ENCODE measurements around the gene TIGD7.

Gene TIGD7, protein sequence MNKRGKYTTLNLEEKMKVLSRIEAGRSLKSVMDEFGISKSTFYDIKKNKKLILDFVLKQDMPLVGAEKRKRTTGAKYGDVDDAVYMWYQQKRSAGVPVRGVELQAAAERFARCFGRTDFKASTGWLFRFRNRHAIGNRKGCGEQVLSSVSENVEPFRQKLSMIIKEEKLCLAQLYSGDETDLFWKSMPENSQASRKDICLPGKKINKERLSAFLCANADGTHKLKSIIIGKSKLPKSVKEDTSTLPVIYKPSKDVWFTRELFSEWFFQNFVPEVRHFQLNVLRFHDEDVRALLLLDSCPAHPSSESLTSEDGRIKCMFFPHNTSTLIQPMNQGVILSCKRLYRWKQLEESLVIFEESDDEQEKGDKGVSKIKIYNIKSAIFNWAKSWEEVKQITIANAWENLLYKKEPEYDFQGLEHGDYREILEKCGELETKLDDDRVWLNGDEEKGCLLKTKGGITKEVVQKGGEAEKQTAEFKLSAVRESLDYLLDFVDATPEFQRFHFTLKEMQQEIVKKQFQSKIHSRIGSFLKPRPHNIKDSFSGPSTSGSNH

DNA sequence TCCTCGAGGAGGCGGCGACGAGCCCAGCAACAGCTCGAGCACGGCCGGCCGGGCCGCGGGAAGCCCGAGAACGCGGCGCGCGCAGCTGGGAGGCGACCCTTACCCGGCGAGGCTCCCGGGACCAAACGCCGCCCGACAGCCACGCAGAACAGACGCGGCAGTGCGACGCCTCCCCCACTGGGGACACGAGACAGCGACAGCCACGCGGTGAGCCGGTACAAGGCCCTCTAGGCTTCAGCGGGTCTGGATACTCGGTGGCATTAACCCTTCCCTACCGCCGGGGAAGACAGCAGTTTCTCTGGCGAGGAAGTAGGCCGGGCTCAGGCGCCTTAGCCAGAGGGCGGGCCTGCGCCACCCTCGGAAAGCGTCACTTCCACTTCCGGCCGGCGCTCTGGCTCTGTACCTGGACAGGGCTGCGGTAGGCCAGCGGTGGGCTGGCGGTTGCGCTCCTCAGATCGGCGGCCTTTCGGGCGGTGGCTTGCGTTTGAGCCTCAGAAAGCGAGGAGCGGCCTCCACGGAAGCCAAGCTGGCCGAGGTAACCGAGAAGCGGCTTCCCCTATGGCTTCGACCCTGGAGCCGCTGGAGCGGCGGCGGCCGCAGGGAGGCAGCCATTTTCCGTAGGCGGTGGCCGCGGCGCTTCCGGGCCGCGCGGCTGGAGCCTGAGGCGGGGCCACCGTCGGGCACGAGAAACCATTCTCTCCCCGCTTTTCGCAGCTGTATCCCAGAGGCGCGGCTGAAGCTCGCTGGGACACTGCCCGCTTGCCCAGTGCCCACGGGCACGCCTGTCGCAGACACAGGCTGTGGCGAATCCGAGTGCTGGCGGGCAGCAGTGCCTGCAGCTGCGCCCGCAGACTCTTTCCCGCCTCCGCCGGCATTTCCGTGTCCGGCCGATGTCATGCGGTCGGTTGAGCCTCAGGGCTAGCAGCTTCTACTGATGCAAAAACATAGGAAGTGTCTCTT, at the start of gene TIGD7, which contains the start of gene ZNF75A:
Gene TIGD7 (minus strand): TSS at position 322 of the 960 bp plus-strand sequence. CDS start 4,816 bp downstream, outside the sequence.
Gene ZNF75A (plus strand): TSS at position 389 of the 960 bp plus-strand sequence. CDS start 2,932 bp downstream, outside the sequence.
- peak; percentile 62 for DNase-seq (ENCODE audit: low read depth)

- no peak for DNase-seq (ENCODE audit: low read depth)
Measured at GRCh38 chr16:3349175-3349574, 43.9 kb upstream of the TIGD7 start.

- no peak for DNase-seq (ENCODE audit: low read depth)
Measured at GRCh38 chr16:3348547-3349167, 43.4 kb upstream of the TIGD7 start.

DNA sequence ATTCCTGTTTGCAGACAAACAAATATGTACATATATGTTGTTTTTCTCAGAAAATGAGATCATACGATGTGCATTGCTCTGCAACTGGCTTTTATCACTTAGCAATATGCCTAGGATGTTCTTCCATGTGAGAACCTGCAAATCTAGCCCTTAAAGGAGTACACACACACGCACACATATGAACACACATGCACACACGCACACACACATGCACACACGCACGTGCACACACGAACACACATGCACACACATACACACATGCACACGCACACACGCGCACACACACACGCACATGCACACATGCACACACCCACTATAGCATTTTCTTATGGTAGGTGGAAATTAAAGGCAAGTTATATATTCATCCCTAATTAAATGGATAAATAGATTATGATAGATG, 42.4 kb upstream of the TIGD7 start:
- DNase-seq (ENCODE audit: low read depth) = no peak

DNA sequence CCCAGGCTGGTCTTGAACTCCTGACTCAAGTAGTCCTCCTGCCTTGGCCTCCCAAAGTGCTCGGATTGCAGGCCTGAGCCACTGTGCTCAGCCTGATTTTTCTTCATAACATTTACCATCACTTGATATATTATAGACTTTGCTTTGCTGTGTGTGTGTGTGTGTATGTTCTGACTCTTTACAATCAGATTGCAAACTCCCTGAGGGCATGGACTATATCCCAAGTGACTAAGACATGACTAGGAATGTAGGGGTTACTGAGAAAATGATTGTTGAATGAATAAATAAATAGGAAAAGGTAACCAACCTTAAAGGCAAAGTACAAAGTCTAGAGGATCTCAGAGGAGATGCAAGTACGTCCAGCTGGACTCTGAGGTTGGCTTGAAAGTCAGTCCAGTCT, 40.8 kb upstream of the TIGD7 start:
- DNase-seq (ENCODE audit: low read depth) = no peak

DNA sequence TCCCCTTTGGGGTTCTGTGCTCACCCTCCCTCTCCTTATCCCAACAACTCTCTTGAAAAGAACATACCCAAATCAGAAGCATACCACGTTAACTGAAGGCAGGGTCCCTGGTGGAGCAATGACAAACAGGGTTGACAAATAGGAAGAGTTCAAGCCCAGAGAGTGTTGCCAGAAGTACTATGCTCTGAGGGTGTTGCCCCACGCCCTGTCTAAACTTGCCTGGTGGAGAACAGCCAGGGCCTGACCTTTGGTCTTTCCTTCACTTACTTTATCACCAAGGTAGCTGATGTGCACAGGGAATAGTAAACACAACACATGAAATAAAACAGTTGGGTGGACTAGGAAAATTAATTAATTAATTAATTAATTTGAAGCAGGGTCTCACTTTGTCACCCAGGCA, 23.4 kb upstream of the TIGD7 start:
- no peak for DNase-seq (ENCODE audit: low read depth)

DNA sequence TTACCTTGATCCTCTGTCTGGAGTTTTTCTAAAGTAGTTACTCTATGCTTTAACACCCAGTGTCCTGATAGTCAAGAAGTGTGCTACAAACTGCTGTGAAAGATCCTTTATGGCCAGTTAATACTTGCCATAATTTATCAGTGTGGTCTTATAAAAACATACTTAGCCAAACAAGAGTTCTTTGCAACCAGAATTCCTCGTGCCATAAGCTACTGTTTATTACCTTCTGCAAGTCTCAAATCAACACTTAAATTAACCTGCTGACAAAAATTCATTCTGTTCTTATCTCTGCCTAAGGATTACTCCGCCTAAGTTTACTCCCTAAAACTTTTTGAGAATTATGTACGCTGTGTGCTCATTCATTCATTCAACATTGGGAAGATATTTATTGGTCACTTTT, 22.9 kb upstream of the TIGD7 start:
- DNase-seq (ENCODE audit: low read depth) = no peak

DNA sequence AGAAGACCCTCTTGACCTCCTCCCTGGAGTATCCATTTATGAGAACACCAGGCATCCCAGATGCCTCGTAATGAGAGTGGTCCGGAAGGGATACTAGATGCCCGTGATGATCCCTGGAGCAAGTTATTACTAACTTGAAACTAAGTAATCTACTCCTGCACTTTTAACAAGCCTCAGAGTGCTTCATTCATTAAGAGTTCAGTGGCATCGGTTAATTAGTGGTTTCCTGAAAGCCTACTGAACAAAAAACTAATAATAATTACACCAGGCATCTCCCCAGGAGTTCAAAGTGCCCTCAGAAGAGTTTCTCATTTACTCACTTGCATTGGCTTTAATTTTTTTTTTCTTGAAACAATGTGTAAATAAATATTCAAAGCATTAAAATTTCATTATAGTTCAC, 22.3 kb upstream of the TIGD7 start:
- DNase-seq (ENCODE audit: low read depth) = no peak

DNA sequence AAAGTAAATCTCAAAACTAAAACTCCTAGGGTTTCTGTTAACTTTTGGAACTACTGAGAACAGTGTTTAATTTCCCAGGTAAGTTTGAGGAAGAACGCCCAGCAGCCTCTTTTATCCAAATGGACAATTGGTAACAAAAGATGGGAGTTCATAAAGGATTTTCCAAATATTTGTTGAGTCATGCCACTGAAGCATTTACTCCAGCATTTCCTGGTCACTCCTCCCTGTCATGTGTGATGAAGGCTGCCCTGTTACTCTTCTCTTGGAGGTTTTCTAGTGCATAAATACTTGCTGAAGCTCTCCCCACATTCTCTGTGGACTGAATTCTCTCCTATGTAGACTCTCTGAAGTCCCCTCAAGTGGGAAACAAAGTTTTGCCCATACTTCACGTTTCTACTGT, 16.6 kb upstream of the TIGD7 start:
- DNase-seq (ENCODE audit: low read depth) = no peak

DNA sequence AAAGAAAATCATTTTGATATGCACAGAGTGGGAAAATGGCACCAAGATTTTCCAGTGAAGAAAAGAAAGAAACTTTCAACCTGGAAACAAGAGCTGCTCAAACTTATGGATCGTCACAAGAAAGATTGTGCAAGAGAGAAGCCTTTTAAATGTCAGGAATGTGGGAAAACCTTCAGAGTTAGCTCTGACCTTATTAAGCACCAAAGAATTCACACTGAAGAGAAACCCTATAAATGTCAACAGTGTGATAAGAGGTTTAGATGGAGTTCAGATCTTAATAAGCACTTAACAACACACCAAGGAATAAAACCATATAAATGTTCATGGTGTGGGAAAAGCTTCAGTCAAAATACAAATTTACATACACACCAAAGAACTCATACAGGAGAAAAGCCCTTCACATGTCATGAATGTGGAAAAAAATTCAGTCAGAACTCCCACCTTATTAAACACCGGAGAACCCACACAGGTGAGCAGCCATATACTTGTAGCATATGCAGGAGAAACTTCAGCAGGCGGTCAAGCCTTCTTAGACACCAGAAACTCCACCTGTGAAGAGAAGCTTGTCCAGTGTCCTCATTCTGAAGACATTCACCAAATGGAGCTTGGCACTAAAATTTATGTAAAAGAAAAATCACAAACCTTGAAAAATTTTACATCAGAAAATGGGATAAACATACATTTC, 12.2 kb upstream of the TIGD7 start:
- no peak for DNase-seq (ENCODE audit: low read depth)

DNA sequence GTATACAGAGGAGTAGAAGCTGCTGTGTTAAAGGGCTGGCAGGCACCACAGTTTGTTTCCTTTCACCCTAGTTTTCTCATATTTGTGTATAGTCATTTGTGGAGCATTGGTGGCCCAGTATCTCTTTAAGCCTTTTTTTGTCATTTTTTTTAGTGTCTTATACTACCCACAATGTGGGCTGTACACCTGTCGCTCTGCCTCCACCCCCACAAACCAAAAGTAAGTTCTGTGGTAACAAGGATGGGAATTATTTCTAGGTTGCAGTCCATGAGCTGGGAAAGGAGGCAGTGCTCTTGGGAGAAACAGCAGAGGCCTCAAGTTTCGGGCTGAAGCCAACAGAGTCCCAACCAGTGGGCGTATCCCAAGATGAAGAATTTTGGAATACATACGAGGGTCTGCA, 6.3 kb upstream of the TIGD7 start:
- DNase-seq (ENCODE audit: low read depth) = no peak

DNA sequence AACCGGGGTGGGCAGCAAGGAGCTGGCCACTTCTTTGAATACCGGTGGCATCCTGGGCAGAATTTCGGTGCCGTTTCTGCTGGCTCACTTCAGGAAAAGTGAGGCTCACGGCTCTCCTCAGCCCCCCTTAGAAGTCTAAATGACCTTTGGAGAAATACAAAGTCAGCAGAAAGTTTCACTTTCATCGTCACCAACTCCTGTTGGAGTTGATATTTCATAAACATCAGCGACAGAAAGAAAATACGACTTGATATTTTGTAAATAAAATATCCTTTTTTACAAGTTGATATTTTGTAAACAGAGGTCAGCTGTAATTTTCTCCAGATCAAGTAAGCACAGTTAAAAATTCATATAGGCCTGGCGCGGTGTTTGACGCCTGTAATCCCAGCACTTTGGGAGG, 848 bp upstream of the TIGD7 start:
- DNase-seq (ENCODE audit: low read depth) = no peak

GRCh38 chr16:3304370-3304769, 860 bp downstream of the TIGD7 start:
- DNase-seq (ENCODE audit: low read depth) = no peak

GRCh38 chr16:3295783-3296182, 9.4 kb downstream of the TIGD7 start:
- DNase-seq (ENCODE audit: low read depth) = no peak

DNA sequence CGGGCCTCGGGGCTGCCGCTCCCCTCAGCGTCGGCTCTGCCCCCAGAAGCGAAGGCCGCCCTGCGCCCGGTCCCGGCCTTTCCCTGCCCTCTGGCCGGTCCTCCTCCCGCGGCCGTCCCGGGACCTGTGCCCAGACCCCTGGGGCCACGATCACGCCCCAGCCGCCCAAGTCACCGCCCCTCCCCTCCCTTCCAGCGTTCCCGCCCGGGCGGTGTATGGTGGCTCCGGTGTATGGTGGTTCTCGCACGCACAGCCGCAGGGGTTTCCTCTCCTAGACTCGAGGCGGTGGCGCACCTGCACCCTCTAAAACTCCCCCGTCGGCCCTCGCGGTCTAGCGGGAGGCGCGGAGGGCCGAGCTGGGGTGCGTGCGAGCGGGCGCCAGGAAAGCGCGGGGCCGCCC, 10.0 kb downstream of the TIGD7 start:
- no peak for DNase-seq (ENCODE audit: low read depth)

DNA sequence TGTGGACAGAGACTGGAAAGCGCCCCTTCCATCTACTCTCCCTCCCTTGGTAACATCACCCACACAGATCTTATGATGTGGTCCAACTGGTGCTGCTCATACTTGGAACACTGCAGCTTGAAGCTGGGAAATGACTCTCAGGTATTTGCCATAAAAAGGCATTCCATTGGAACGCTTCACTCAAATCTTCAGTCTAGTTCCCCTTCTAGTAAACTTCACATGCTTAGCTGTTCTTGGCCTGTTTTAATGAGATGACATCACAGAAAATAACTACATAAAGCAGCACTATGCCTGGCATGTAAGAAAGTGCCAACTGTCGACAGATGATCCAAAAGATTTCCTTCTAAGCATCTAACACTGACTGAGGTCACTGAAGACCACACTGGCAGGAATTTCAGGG, 12.6 kb downstream of the TIGD7 start:
- DNase-seq (ENCODE audit: low read depth) = no peak

- DNase-seq (ENCODE audit: low read depth) = no peak
Measured at GRCh38 chr16:3289998-3290673, 15.1 kb downstream of the TIGD7 start.

- DNase-seq (ENCODE audit: low read depth) = no peak
Measured at GRCh38 chr16:3285131-3285530, 20.1 kb downstream of the TIGD7 start.

DNA sequence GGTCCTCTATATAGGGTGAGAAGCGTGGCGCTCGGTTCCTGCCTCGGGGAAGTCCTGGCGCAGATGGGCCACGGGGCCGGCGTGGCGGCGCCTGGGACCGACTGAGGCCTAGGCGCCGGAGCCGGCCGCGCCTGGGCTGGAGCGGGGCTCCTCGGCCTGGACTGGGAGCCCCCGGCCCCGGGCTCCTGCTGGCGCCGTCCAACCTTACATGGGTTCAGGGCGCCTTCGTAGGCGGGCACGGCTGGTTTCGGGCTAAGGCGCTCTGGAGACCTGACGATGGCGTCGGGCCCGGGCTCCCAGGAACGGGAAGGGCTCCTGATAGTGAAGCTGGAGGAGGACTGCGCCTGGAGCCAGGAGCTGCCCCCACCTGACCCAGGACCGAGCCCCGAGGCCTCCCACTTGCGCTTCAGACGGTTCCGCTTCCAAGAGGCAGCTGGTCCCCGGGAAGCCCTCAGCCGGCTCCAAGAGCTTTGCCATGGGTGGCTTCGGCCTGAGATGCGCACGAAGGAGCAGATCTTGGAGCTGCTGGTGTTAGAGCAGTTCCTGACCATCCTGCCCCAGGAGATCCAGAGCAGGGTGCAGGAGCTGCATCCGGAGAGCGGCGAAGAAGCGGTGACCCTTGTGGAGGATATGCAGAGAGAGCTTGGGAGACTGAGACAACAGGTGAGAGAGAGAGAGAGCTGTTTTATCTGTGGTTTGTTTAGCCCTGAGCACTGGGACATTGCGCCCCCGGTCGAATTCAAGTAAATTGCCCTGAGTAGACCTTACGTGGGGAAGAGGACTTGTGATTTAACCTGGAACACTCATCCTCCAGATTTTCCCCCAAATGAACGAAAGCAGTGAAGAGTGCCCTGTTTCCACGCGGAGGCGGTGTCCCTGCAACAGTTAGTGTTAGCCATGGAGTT, 21.4 kb downstream of the TIGD7 start:
- DNase-seq (ENCODE audit: low read depth) = no peak

Measured in T-helper 22 cell (primary cell).